Trophoblast cell (in vitro differentiated cells and primary cell): Measurements from ENCODE around the gene LHFPL2.
"Not testable (repeated sequence)": the region's sequence is repeated elsewhere in the genome, so short reads cannot be mapped to it uniquely, and the experiment has no call there.

Experiments
- DNase-seq, 2 donors: peaks; one replicate each; pipeline ENCODE4 v3.0.0-alpha.2; 2016
- H2AFZ ChIP-seq: 2 replicates; pipeline ENCODE4 v1.6.1; 2013; ENCODE audit warnings: low read length, moderate library complexity, mild to moderate bottlenecking; ENCODE audit not compliant: insufficient read depth, poor library complexity
- H2AK5ac ChIP-seq: 2 replicates; pipeline ENCODE4 v1.6.1; 2013; ENCODE audit warnings: mild to moderate bottlenecking, low read length
- H2BK120ac ChIP-seq: 2 replicates; pipeline ENCODE4 v1.6.1; 2013; ENCODE audit warnings: low read length, mild to moderate bottlenecking, moderate library complexity; ENCODE audit not compliant: insufficient read depth, poor library complexity
- H2BK12ac ChIP-seq: 2 replicates; pipeline ENCODE4 v1.6.1; 2013; ENCODE audit warnings: mild to moderate bottlenecking, low read length, moderate library complexity
- H2BK5ac ChIP-seq: 2 replicates; pipeline ENCODE4 v1.6.1; 2013; ENCODE audit warnings: low read length, low read depth, moderate library complexity, mild to moderate bottlenecking; ENCODE audit not compliant: poor library complexity
- H3K14ac ChIP-seq: 2 replicates; pipeline ENCODE4 v1.6.1; 2013; ENCODE audit warnings: mild to moderate bottlenecking, low read length
- H3K18ac ChIP-seq: 2 replicates; pipeline ENCODE4 v1.6.1; 2013; ENCODE audit warnings: mild to moderate bottlenecking, low read length
- H3K23ac ChIP-seq: 2 replicates; pipeline ENCODE4 v1.6.1; 2013; ENCODE audit warnings: low read length
- H3K27ac ChIP-seq: 2 replicates; pipeline ENCODE4 v1.5.1; 2013; ENCODE audit warnings: low read depth, mild to moderate bottlenecking, inconsistent platforms, low read length, moderate library complexity
- H3K27me3 ChIP-seq: 2 replicates; pipeline ENCODE4 v1.6.1; 2013; ENCODE audit warnings: inconsistent platforms, mild to moderate bottlenecking, low read length, moderate library complexity; ENCODE audit not compliant: insufficient read depth
- H3K36me3 ChIP-seq, 2 experiments: 1 replicate in 1 of 2; 2 replicates in 1 of 2; pipeline ENCODE4 v1.6.1; 2013; ENCODE audit warnings: low read length in 2 of 2, mild to moderate bottlenecking in 2 of 2, moderate library complexity in 1 of 2; ENCODE audit not compliant: insufficient read depth in 2 of 2, control insufficient read depth in 1 of 2
- H3K4ac ChIP-seq: 2 replicates; pipeline ENCODE4 v1.6.1; 2013; ENCODE audit warnings: low read depth, mild to moderate bottlenecking, low read length, moderate library complexity
- H3K4me1 ChIP-seq, 2 experiments: 1 replicate in 1 of 2; 2 replicates in 1 of 2; pipeline ENCODE4 v1.6.1; 2013; ENCODE audit warnings: low read length in 2 of 2, mild to moderate bottlenecking in 2 of 2, moderate library complexity in 1 of 2; ENCODE audit not compliant: insufficient read depth in 2 of 2, control insufficient read depth in 1 of 2
- H3K4me2 ChIP-seq: 2 replicates; pipeline ENCODE4 v1.6.1; 2013; ENCODE audit warnings: inconsistent platforms, mild to moderate bottlenecking, low read length, moderate library complexity
- H3K4me3 ChIP-seq: 2 replicates; pipeline ENCODE4 v1.5.1; 2013; ENCODE audit warnings: mild to moderate bottlenecking, low read depth, low read length, inconsistent platforms
- H3K79me1 ChIP-seq: one replicate; pipeline ENCODE4 v1.6.1; 2013; ENCODE audit warnings: low read length
- H3K79me2 ChIP-seq: 2 replicates; pipeline ENCODE4 v1.6.1; 2013; ENCODE audit warnings: low read length, mild to moderate bottlenecking; ENCODE audit not compliant: control insufficient read depth, insufficient read depth, poor library complexity
- H3K9ac ChIP-seq: 2 replicates; pipeline ENCODE4 v1.6.1; 2013; ENCODE audit warnings: mild to moderate bottlenecking, low read length
- H3K9me3 ChIP-seq: 2 replicates; pipeline ENCODE4 v1.6.1; 2013; ENCODE audit warnings: low read depth, mild to moderate bottlenecking, control low read depth, inconsistent platforms, low read length; ENCODE audit not compliant: insufficient read depth
- H4K12ac ChIP-seq: 2 replicates; pipeline ENCODE4 v1.6.1; 2013; ENCODE audit warnings: low read depth, mild to moderate bottlenecking, low read length, moderate library complexity
- H4K8ac ChIP-seq: 2 replicates; pipeline ENCODE4 v1.6.1; 2013; ENCODE audit warnings: low read depth, mild to moderate bottlenecking, low read length, moderate library complexity
- H4K91ac ChIP-seq: one replicate; pipeline ENCODE4 v1.6.1; 2013; ENCODE audit warnings: low read depth, mild to moderate bottlenecking, low read length, moderate library complexity
- WGBS: extraction: QIAGEN DNeasy Blood & Tissue Kit; methylation state at CpG from one replicate; pipeline ENCODE4 v1.1.7; 2013; ENCODE audit warnings: missing lambda C conversion rate; ENCODE audit not compliant: insufficient read length, insufficient coverage; ENCODE audit errors: extremely low coverage; 5-methylcytosine and 5-hydroxymethylcytosine counted together

LHFPL2 gene

DNA sequence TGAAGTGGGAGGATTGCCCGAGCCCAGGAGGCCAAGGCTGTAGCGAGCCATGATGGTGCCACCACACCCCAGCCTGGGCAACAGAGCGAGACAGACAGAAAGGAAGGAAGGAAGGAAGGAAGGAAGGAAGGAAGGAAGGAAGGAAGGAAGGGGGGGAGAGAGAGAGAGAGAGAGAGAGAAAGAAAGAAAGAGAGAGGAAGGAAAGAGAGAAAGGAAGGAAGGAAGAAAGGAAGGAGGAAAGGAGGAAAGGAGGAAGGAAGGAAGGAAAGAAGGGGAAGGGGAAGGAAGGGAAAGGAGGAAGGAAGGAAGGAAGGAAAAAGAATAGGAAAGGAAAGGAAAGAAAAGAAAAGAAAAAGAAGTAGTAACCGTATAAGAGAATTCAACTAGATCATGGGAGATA is 20.8 kb upstream of the LHFPL2 start:
- H3K4me2 ChIP-seq = no peak overlapping the region
- H2AK5ac ChIP-seq = no peak overlapping the region
- DNase-seq = no peak
- H3K27me3 ChIP-seq = no peaks in the 10 kb centered on the region
- H4K12ac ChIP-seq = no peak overlapping the region
- H3K79me1 ChIP-seq = no peaks in the 10 kb centered on the region
- H3K23ac ChIP-seq = no peak overlapping the region
- H3K9ac ChIP-seq = no peak overlapping the region
- no peak overlapping the region for H3K4ac ChIP-seq
- no peak overlapping the region for H4K8ac ChIP-seq
- H2BK120ac ChIP-seq = no peak overlapping the region
- no peak overlapping the region for H3K27ac ChIP-seq
- H3K14ac ChIP-seq = no peak overlapping the region
- H3K36me3 ChIP-seq = no peaks in the 10 kb centered on the region
- H3K9me3 ChIP-seq = no peaks in the 10 kb centered on the region
- no peak overlapping the region for H4K91ac ChIP-seq
- no peak overlapping the region for H3K18ac ChIP-seq
- no peak overlapping the region for H2BK12ac ChIP-seq
- no CpG with 5 or more reads among the region's 4 CpGs for WGBS
- no peak overlapping the region for H3K4me3 ChIP-seq
- H3K79me2 ChIP-seq = no peaks in the 10 kb centered on the region
- H2BK5ac ChIP-seq = no peak overlapping the region
- no peak overlapping the region for H2AFZ ChIP-seq
- no peaks in the 10 kb centered on the region for H3K4me1 ChIP-seq

DNA sequence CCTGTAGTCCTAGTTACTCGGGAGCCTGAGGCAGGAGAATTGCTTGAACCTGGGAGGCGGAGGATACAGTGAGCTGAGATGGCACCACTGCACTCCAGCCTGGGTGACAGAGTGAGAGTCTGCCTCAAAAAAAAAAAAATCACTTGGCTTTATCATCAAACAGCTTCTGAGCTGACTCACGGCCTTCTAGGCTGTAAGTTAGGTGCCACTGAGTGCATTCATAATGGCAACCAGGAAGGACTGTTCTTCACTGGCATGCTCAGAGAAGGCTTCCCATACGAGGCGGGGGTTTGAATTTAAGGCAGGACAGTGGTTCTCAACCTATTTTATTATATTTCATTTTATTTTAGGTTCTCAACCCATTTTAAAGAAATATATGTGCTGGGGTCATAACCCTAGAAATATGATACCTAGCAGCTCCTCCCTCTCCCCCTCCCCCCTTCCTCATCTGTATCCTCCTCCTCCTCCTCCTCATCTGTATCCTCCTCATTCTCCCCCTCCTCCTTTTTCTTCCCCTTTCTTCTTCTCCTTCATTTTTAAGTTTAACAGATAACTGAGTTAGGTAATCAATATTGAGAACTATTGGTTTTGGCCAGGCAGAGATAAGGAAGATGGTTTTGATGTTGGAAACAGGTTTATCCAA is 19.0 kb upstream of the LHFPL2 start:
- no peak overlapping the region for H2BK120ac ChIP-seq
- no peaks in the 10 kb centered on the region for H3K79me1 ChIP-seq
- H3K27me3 ChIP-seq = no peaks in the 10 kb centered on the region
- H3K9ac ChIP-seq = no peak overlapping the region
- H3K4me1 ChIP-seq = no peaks in the 10 kb centered on the region
- no peak overlapping the region for H3K18ac ChIP-seq
- no peaks in the 10 kb centered on the region for H3K79me2 ChIP-seq
- H3K9me3 ChIP-seq = no peaks in the 10 kb centered on the region
- no peak overlapping the region for H3K23ac ChIP-seq
- H2BK5ac ChIP-seq = no peak overlapping the region
- no peak overlapping the region for H3K4me3 ChIP-seq
- H4K8ac ChIP-seq = no peak overlapping the region
- H2AFZ ChIP-seq = no peak overlapping the region
- DNase-seq = no peak
- no peaks in the 10 kb centered on the region for H3K36me3 ChIP-seq
- H3K4me2 ChIP-seq = no peak overlapping the region
- no peak overlapping the region for H3K14ac ChIP-seq
- no peak overlapping the region for H3K27ac ChIP-seq
- no peak overlapping the region for H2BK12ac ChIP-seq
- no peak overlapping the region for H4K91ac ChIP-seq
- no peak overlapping the region for H4K12ac ChIP-seq
- H3K4ac ChIP-seq = no peak overlapping the region
- WGBS = no CpG with 5 or more reads among the region's 5 CpGs
- no peak overlapping the region for H2AK5ac ChIP-seq

DNA sequence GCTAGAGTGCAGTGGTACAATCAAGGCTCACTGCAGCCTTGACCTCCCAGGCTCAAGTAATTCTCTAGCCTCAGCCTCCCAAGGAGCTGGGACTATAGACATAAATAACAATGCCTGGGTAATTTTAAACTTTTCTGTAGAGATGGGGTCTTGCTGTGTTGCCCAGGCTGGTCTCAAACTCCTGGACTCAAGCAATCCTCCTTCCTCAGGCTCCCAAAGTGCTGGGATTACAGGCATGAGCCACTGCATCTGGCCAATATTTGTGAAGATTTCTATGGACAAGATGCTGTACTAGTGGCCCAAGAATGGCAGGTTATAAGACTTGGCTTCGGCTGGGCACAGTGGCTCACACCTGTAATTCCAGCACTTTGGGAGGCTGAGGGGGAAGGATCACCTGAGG is 18.4 kb upstream of the LHFPL2 start:
- H2BK12ac ChIP-seq, H3K4me1 ChIP-seq, H3K79me2 ChIP-seq, H4K12ac ChIP-seq, H2BK5ac ChIP-seq, H3K4me2 ChIP-seq, H3K9me3 ChIP-seq, H4K91ac ChIP-seq, H2AFZ ChIP-seq, DNase-seq, H3K9ac ChIP-seq, H2BK120ac ChIP-seq, H3K27ac ChIP-seq, H3K79me1 ChIP-seq, H3K4me3 ChIP-seq, H3K23ac ChIP-seq, H3K14ac ChIP-seq, H3K36me3 ChIP-seq, H3K18ac ChIP-seq, H3K4ac ChIP-seq, H4K8ac ChIP-seq, H3K27me3 ChIP-seq, H2AK5ac ChIP-seq: not testable (repeated sequence)
- WGBS = no CpG with 5 or more reads among the region's 1 CpG

DNA sequence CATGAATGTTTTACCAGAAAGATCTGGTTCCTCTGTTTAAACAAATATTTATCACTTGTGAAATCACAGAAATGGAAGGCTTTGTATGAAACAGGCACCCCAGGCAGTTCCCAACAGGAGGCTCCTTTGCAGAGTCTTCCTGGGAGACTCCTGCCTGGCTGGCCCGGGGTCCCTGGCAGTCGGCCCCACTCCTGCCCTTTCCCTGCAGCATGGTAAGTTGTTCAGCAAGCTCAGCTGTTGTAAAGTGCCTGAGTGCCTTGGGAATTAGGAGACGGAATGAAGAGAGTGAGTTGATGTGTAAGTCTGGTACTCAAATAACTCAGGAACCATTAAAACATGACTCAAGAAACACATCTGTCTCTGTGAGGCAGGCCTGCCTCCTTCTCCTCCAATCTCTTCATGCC is 17.5 kb upstream of the LHFPL2 start:
- Histone ChIP-seq H3K79me2 (no peaks in the 10 kb centered on the region), H3K79me1 (no peaks in the 10 kb centered on the region), H2AK5ac (no peak overlapping the region), H3K36me3 (no peaks in the 10 kb centered on the region), H2BK12ac (no peak overlapping the region), H3K18ac (no peak overlapping the region), H3K9me3 (no peaks in the 10 kb centered on the region), H2AFZ (no peak overlapping the region), H3K27me3 (no peaks in the 10 kb centered on the region), H4K12ac (no peak overlapping the region), H4K8ac (no peak overlapping the region), H3K9ac (no peak overlapping the region), H3K4me1 (no peaks in the 10 kb centered on the region), H4K91ac (no peak overlapping the region), H3K4me3 (no peak overlapping the region), H2BK120ac (no peak overlapping the region), H3K4me2 (no peak overlapping the region), H3K27ac (no peak overlapping the region), H2BK5ac (no peak overlapping the region), H3K4ac (no peak overlapping the region), H3K23ac (no peak overlapping the region), H3K14ac (no peak overlapping the region)
- DNase-seq = no peak
- WGBS = no CpG with 5 or more reads among the region's 3 CpGs
